ENCODE results near the gene TAC3. TPM values are rescaled to one million over a fixed set of nuclear protein-coding genes. Genes with fewer than 3 reads are reported as not detected.
A peak's percentile ranks its signal among the peaks of the same experiment; 100 is the strongest.

TAC3 gene
- total RNA-seq, 4 donors from 2014 or later: not detected

DNA sequence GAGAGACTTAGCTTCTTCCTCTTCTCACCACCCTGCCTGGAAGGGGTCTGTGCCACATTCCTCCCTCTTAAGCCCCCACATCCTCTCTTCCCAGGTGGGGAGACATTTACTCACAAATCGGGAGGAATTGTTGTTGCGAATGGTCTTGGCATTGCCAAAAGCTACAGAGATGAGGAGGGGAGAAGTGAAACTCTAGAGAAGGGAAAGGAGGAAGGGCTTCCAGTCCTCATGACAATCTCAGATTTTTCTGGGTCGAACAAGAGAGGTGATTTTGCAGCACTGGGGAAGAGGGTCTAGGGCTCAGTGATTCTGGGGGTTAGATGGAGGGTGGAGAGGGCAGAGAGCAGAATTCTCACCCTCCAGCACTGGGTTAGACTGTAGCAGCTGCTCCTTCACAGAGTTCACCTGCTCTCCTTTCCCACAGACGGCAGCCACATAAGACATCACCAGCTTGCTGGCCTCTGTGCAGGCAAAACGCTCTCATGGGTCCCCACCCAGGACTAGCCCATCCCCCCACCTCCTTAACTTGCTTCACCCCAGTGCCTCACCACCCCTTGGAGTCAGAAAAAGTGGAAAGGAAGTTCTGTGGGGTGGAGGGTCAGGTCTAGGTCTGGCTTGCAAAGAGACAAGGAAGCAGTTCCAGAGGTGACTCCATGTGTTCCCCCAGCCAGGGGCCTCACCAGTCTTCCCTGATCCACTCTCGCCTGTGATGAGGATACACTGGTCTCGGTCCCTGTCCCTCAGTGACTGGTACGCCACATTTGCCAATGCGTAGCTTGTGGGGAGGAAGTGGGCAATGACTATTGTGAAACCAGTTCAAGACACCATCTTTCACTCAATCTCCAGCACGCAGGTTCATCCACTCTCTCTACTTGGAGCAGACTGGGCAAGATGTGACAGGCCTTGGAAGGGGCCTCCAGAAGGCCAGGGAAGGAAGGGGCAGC is 30.9 kb upstream of the TAC3 start:
- Histone ChIP-seq H3K4me3 (no peak overlapping the region), H3K27ac (peak overlapping the region in 2 of 4 donors; percentile 20 to 24), H3K4me1 (peaks cover 0 to 9% (median 0%) of the 10 kb centered on the region in 4 donors), H3K9me3 (no peaks in the 10 kb centered on the region), H3K36me3 (no peaks in the 10 kb centered on the region), H3K27me3 (no peaks in the 10 kb centered on the region)
- no peak for DNase-seq (ENCODE audit: low spot score in 2 of 2)
- WGBS, 2 donors: 76 to 81% methylated on average over 10 of the region's 10 CpGs
- TF ChIP-seq EP300 (IDR thresholded peaks at IDR 0.05) (no peak), CTCF (IDR thresholded peaks at IDR 0.05) (no peak), POLR2A (IDR thresholded peaks at IDR 0.05) (no peak)

DNA sequence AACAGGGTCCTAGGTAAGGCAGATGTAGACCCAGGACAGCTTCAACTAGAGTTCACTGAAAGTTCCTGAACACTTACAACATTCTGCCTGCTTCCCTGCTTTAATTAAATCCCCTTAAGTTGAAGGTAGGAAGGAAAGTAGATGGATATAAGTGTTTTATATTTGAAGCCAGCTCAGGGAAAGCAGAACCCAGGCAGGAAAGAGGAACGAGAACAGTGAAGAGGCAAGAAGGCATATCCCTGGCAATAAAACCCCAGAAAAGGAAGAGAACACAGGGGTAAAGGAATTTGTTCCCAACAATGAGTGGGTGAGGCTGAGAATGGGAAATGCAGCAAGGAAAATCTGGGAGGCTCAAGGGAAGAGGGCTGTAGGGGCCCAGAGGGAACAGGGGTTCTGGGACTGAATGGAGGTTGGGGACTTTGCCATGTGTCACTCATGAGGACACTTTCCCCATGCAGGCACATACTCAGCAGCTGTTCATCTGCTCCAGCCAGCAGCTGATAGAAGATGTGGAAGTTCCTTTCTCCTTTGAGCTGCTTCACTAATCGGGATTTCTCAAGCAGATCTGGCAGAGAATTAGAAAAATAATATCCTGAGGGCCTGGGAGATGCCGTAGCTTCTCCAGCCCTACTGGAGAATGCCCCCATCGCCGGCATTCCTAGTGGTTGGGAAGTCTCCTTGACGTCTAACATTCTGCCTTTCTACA is 29.9 kb upstream of the TAC3 start:
- H3K36me3 ChIP-seq: no peaks in the 10 kb centered on the region
- no peaks in the 10 kb centered on the region for H3K27me3 ChIP-seq
- no peak overlapping the region for H3K4me3 ChIP-seq
- no peak for DNase-seq (ENCODE audit: low spot score in 2 of 2)
- H3K27ac ChIP-seq: peak overlapping the region in 1 of 4 donors; percentile 24
- TF ChIP-seq EP300 (IDR thresholded peaks at IDR 0.05) (no peak), POLR2A (IDR thresholded peaks at IDR 0.05) (no peak), CTCF (IDR thresholded peaks at IDR 0.05) (no peak)
- no peaks in the 10 kb centered on the region for H3K9me3 ChIP-seq
- H3K4me1 ChIP-seq: peaks cover 0 to 9% (median 0%) of the 10 kb centered on the region in 4 donors
- WGBS, 2 donors: 53 to 59% methylated on average over 6 of the region's 6 CpGs

- 85 to 87% methylated on average over 3 of the region's 3 CpGs for WGBS, 2 donors
- Histone ChIP-seq H3K27ac (no peak overlapping the region), H3K27me3 (no peaks in the 10 kb centered on the region), H3K4me3 (no peak overlapping the region), H3K36me3 (no peaks in the 10 kb centered on the region), H3K9me3 (no peaks in the 10 kb centered on the region), H3K4me1 (peaks cover 0 to 9% (median 0%) of the 10 kb centered on the region in 4 donors)
- no peak for DNase-seq (ENCODE audit: low spot score in 2 of 2)
- no peak for TF ChIP-seq POLR2A (IDR thresholded peaks at IDR 0.05)
- no peak for TF ChIP-seq CTCF (IDR thresholded peaks at IDR 0.05)
- TF ChIP-seq EP300 (IDR thresholded peaks at IDR 0.05): no peak
Observed at GRCh38 chr12:57044889-57045288, 28.6 kb upstream of the TAC3 start.

GRCh38 chr12:57044468-57044867 is 28.1 kb upstream of the TAC3 start:
- TF ChIP-seq EP300 (IDR thresholded peaks at IDR 0.05) (no peak), CTCF (IDR thresholded peaks at IDR 0.05) (no peak), POLR2A (IDR thresholded peaks at IDR 0.05) (no peak)
- Histone ChIP-seq H3K27me3 (no peaks in the 10 kb centered on the region), H3K36me3 (no peaks in the 10 kb centered on the region), H3K4me3 (no peak overlapping the region), H3K27ac (no peak overlapping the region), H3K9me3 (no peaks in the 10 kb centered on the region), H3K4me1 (peaks cover 0 to 9% (median 0%) of the 10 kb centered on the region in 4 donors)
- no peak for DNase-seq (ENCODE audit: low spot score in 2 of 2)
- 86 to 90% methylated on average over 6 of the region's 6 CpGs for WGBS, 2 donors

- H3K9me3 ChIP-seq: no peaks in the 10 kb centered on the region
- no peak for TF ChIP-seq CTCF (IDR thresholded peaks at IDR 0.05)
- no peak for TF ChIP-seq EP300 (IDR thresholded peaks at IDR 0.05)
- TF ChIP-seq POLR2A (IDR thresholded peaks at IDR 0.05): no peak
- peaks cover 0 to 5% (median 0%) of the 10 kb centered on the region in 4 donors for H3K4me1 ChIP-seq
- no peak for DNase-seq (ENCODE audit: low spot score in 2 of 2)
- no peak overlapping the region for H3K4me3 ChIP-seq
- no peaks in the 10 kb centered on the region for H3K27me3 ChIP-seq
- WGBS, 2 donors: 89 to 96% methylated on average over 2 of the region's 2 CpGs
- no peak overlapping the region for H3K27ac ChIP-seq
- no peaks in the 10 kb centered on the region for H3K36me3 ChIP-seq
Observed at GRCh38 chr12:57042695-57043094, 26.4 kb upstream of the TAC3 start.
